AG10803 (cell line): ENCODE data around the gene PCNX3.
A peak's percentile ranks its signal among the peaks of the same experiment; 100 is the strongest.

Experiments used
- DNase-seq: peaks from one replicate; pipeline ENCODE4 v3.0.0; 2010; ENCODE audit warnings: low read depth
- H3K4me3 ChIP-seq: 2 replicates; pipeline ENCODE4 v1.5.1; 2011; ENCODE audit warnings: mild to moderate bottlenecking, low read length, control low read depth
- CTCF ChIP-seq: conservative IDR thresholded peaks from 2 replicates; pipeline ENCODE4 v1.5.1; 2011; ENCODE audit warnings: mild to moderate bottlenecking, low read length, control low read depth, inconsistent platforms

The PCNX3 gene

GRCh38 chr11:65593518-65594414 is 21.8 kb upstream of the PCNX3 start:
- H3K4me3 ChIP-seq: no peak overlapping the region
- peak; percentile 70 for TF ChIP-seq CTCF
- DNase-seq: no peak

GRCh38 chr11:65595131-65595530 is 20.4 kb upstream of the PCNX3 start:
- no peak for DNase-seq

GRCh38 chr11:65595543-65596281 is 19.9 kb upstream of the PCNX3 start, which contains the start of gene KCNK7:
Gene KCNK7 (minus strand): TSS chr11:65595800. CDS start chr11:65595772, 28 bp downstream.
- DNase-seq: no peak
- no peak for TF ChIP-seq CTCF
- no peak within 1 kb of the TSS for H3K4me3 ChIP-seq

More at GRCh38 chr11:65595131-65595530, 20.4 kb upstream of the PCNX3 start:
- no peak overlapping the region for H3K4me3 ChIP-seq
- TF ChIP-seq CTCF: no peak

- no peak overlapping the region for H3K4me3 ChIP-seq
- TF ChIP-seq CTCF: no peak
- no peak for DNase-seq
These were observed 19.1 kb upstream of the PCNX3 start for GRCh38 chr11:65596520-65596919.

GRCh38 chr11:65598258-65598699 is 17.3 kb upstream of the PCNX3 start:
- H3K4me3 ChIP-seq: no peak overlapping the region
- DNase-seq: no peak
- TF ChIP-seq CTCF: no peak

GRCh38 chr11:65599216-65599954 is 16.2 kb upstream of the PCNX3 start:
- no peak for DNase-seq
- H3K4me3 ChIP-seq: no peak overlapping the region
- no peak for TF ChIP-seq CTCF
